Measurements from ENCODE around the gene CDIP1.

CDIP1 gene

GRCh38 chr16:4519274-4520058 lies 19.1 kb downstream of the CDIP1 start:
- H2BK120ac ChIP-seq (ENCODE audit: insufficient read depth, low read length, poor library complexity) = no peak overlapping the region
- H3K4me2 ChIP-seq (ENCODE audit: low read length) = no peak overlapping the region
- no peaks in the 10 kb centered on the region for H3K79me2 ChIP-seq (ENCODE audit: control insufficient read depth, insufficient read depth, low read length, poor library complexity)
- H4K91ac ChIP-seq (ENCODE audit: low read depth, low read length) = no peak overlapping the region
- H3K4ac ChIP-seq (ENCODE audit: low read depth, low read length) = no peak overlapping the region
- H4K12ac ChIP-seq (ENCODE audit: low read depth, low read length) = no peak overlapping the region
- H2BK12ac ChIP-seq (ENCODE audit: low read length) = no peak overlapping the region
- H3K27me3 ChIP-seq (ENCODE audit: insufficient read depth, low read length) = no peaks in the 10 kb centered on the region
- no peak overlapping the region for H2BK5ac ChIP-seq (ENCODE audit: low read depth, low read length, poor library complexity)
- no peak for DNase-seq
- no peaks in the 10 kb centered on the region for H3K9me3 ChIP-seq (ENCODE audit: insufficient read depth, low read depth, low read length)
- H2AK5ac ChIP-seq (ENCODE audit: low read length) = no peak overlapping the region
- no peak overlapping the region for H3K9ac ChIP-seq (ENCODE audit: low read length)
- H3K79me1 ChIP-seq (ENCODE audit: low read length) = no peaks in the 10 kb centered on the region
- H3K4me3 ChIP-seq (ENCODE audit: low read depth, low read length) = no peak overlapping the region
- no peak overlapping the region for H4K8ac ChIP-seq (ENCODE audit: low read depth, low read length)
- no peaks in the 10 kb centered on the region for H3K4me1 ChIP-seq (ENCODE audit: control insufficient read depth in 1 of 2, insufficient read depth in 2 of 2, low read length in 2 of 2)
- H3K14ac ChIP-seq (ENCODE audit: low read length) = no peak overlapping the region
- H3K23ac ChIP-seq (ENCODE audit: low read length) = no peak overlapping the region
- no CpG with 5 or more reads among the region's 15 CpGs for WGBS (ENCODE audit: extremely low coverage, insufficient coverage, insufficient read length)
- no peak overlapping the region for H2AFZ ChIP-seq (ENCODE audit: insufficient read depth, low read length, poor library complexity)
- H3K27ac ChIP-seq (ENCODE audit: low read depth, low read length) = no peak overlapping the region
- no peak overlapping the region for H3K18ac ChIP-seq (ENCODE audit: low read length)
- H3K36me3 ChIP-seq (ENCODE audit: control insufficient read depth in 1 of 2, insufficient read depth in 2 of 2, low read length in 2 of 2) = peaks cover 0 to under 1% of the 10 kb centered on the region in 2 experiments

- peak in 1 of 2 donors; percentile 38 for DNase-seq
- no peak overlapping the region for H4K8ac ChIP-seq (ENCODE audit: low read depth, low read length)
- no peak overlapping the region for H3K9ac ChIP-seq (ENCODE audit: low read length)
- no peak overlapping the region for H2BK120ac ChIP-seq (ENCODE audit: insufficient read depth, low read length, poor library complexity)
- no peak overlapping the region for H3K23ac ChIP-seq (ENCODE audit: low read length)
- H3K79me1 ChIP-seq (ENCODE audit: low read length) = no peaks in the 10 kb centered on the region
- no peaks in the 10 kb centered on the region for H3K27me3 ChIP-seq (ENCODE audit: insufficient read depth, low read length)
- no peak overlapping the region for H3K4me2 ChIP-seq (ENCODE audit: low read length)
- H3K4ac ChIP-seq (ENCODE audit: low read depth, low read length) = no peak overlapping the region
- no peak overlapping the region for H2BK5ac ChIP-seq (ENCODE audit: low read depth, low read length, poor library complexity)
- no peak overlapping the region for H3K4me3 ChIP-seq (ENCODE audit: low read depth, low read length)
- H3K4me1 ChIP-seq (ENCODE audit: control insufficient read depth in 1 of 2, insufficient read depth in 2 of 2, low read length in 2 of 2) = no peaks in the 10 kb centered on the region
- no peak overlapping the region for H3K18ac ChIP-seq (ENCODE audit: low read length)
- H3K14ac ChIP-seq (ENCODE audit: low read length) = no peak overlapping the region
- WGBS (ENCODE audit: extremely low coverage, insufficient coverage, insufficient read length) = no CpG with 5 or more reads among the region's 12 CpGs
- H3K27ac ChIP-seq (ENCODE audit: low read depth, low read length) = no peak overlapping the region
- H2BK12ac ChIP-seq (ENCODE audit: low read length) = no peak overlapping the region
- H4K91ac ChIP-seq (ENCODE audit: low read depth, low read length) = no peak overlapping the region
- no peak overlapping the region for H4K12ac ChIP-seq (ENCODE audit: low read depth, low read length)
- H2AFZ ChIP-seq (ENCODE audit: insufficient read depth, low read length, poor library complexity) = no peak overlapping the region
- no peaks in the 10 kb centered on the region for H3K79me2 ChIP-seq (ENCODE audit: control insufficient read depth, insufficient read depth, low read length, poor library complexity)
- H2AK5ac ChIP-seq (ENCODE audit: low read length) = no peak overlapping the region
- H3K9me3 ChIP-seq (ENCODE audit: insufficient read depth, low read depth, low read length) = no peaks in the 10 kb centered on the region
- H3K36me3 ChIP-seq (ENCODE audit: control insufficient read depth in 1 of 2, insufficient read depth in 2 of 2, low read length in 2 of 2) = peaks cover 7 to 13% of the 10 kb centered on the region in 2 experiments
These were observed 20.5 kb downstream of the CDIP1 start for GRCh38 chr16:4517812-4518680.

- H3K14ac ChIP-seq (ENCODE audit: low read length) = no peak overlapping the region
- no peak overlapping the region for H4K8ac ChIP-seq (ENCODE audit: low read depth, low read length)
- peak in 1 of 2 donors; percentile 18 for DNase-seq
- H2BK5ac ChIP-seq (ENCODE audit: low read depth, low read length, poor library complexity) = no peak overlapping the region
- no peak overlapping the region for H2BK120ac ChIP-seq (ENCODE audit: insufficient read depth, low read length, poor library complexity)
- H3K79me2 ChIP-seq (ENCODE audit: control insufficient read depth, insufficient read depth, low read length, poor library complexity) = no peaks in the 10 kb centered on the region
- no peaks in the 10 kb centered on the region for H3K79me1 ChIP-seq (ENCODE audit: low read length)
- H2AFZ ChIP-seq (ENCODE audit: insufficient read depth, low read length, poor library complexity) = no peak overlapping the region
- H3K23ac ChIP-seq (ENCODE audit: low read length) = no peak overlapping the region
- H3K27ac ChIP-seq (ENCODE audit: low read depth, low read length) = no peak overlapping the region
- H4K91ac ChIP-seq (ENCODE audit: low read depth, low read length) = no peak overlapping the region
- no peak overlapping the region for H3K9ac ChIP-seq (ENCODE audit: low read length)
- no peaks in the 10 kb centered on the region for H3K27me3 ChIP-seq (ENCODE audit: insufficient read depth, low read length)
- peaks cover 0 to 4% of the 10 kb centered on the region in 2 experiments for H3K4me1 ChIP-seq (ENCODE audit: control insufficient read depth in 1 of 2, insufficient read depth in 2 of 2, low read length in 2 of 2)
- no CpG with 5 or more reads among the region's 5 CpGs for WGBS (ENCODE audit: extremely low coverage, insufficient coverage, insufficient read length)
- no peak overlapping the region for H3K4me3 ChIP-seq (ENCODE audit: low read depth, low read length)
- no peak overlapping the region for H3K4ac ChIP-seq (ENCODE audit: low read depth, low read length)
- no peak overlapping the region for H3K18ac ChIP-seq (ENCODE audit: low read length)
- H3K9me3 ChIP-seq (ENCODE audit: insufficient read depth, low read depth, low read length) = no peaks in the 10 kb centered on the region
- H3K4me2 ChIP-seq (ENCODE audit: low read length) = no peak overlapping the region
- no peak overlapping the region for H4K12ac ChIP-seq (ENCODE audit: low read depth, low read length)
- peaks cover 29 to 33% of the 10 kb centered on the region in 2 experiments for H3K36me3 ChIP-seq (ENCODE audit: control insufficient read depth in 1 of 2, insufficient read depth in 2 of 2, low read length in 2 of 2)
- no peak overlapping the region for H2AK5ac ChIP-seq (ENCODE audit: low read length)
- H2BK12ac ChIP-seq (ENCODE audit: low read length) = no peak overlapping the region
These were observed 22.9 kb downstream of the CDIP1 start for GRCh38 chr16:4515611-4516233.

- Histone ChIP-seq H2AK5ac (ENCODE audit: low read length) (no peak overlapping the region), H3K9ac (ENCODE audit: low read length) (no peak overlapping the region), H3K36me3 (ENCODE audit: control insufficient read depth in 1 of 2, insufficient read depth in 2 of 2, low read length in 2 of 2) (peaks cover 36 to 42% of the 10 kb centered on the region in 2 experiments), H2BK5ac (ENCODE audit: low read depth, low read length, poor library complexity) (no peak overlapping the region), H2AFZ (ENCODE audit: insufficient read depth, low read length, poor library complexity) (no peak overlapping the region), H3K27me3 (ENCODE audit: insufficient read depth, low read length) (no peaks in the 10 kb centered on the region), H3K4me3 (ENCODE audit: low read depth, low read length) (peak overlapping the region; percentile 41), H4K91ac (ENCODE audit: low read depth, low read length) (no peak overlapping the region), H3K23ac (ENCODE audit: low read length) (no peak overlapping the region), H4K8ac (ENCODE audit: low read depth, low read length) (no peak overlapping the region), H3K79me2 (ENCODE audit: control insufficient read depth, insufficient read depth, low read length, poor library complexity) (no peaks in the 10 kb centered on the region), H3K9me3 (ENCODE audit: insufficient read depth, low read depth, low read length) (no peaks in the 10 kb centered on the region), H3K18ac (ENCODE audit: low read length) (no peak overlapping the region), H3K27ac (ENCODE audit: low read depth, low read length) (no peak overlapping the region), H3K4me2 (ENCODE audit: low read length) (no peak overlapping the region), H3K4me1 (ENCODE audit: control insufficient read depth in 1 of 2, insufficient read depth in 2 of 2, low read length in 2 of 2) (peaks cover 0 to 5% of the 10 kb centered on the region in 2 experiments), H3K4ac (ENCODE audit: low read depth, low read length) (no peak overlapping the region), H2BK120ac (ENCODE audit: insufficient read depth, low read length, poor library complexity) (no peak overlapping the region), H3K14ac (ENCODE audit: low read length) (no peak overlapping the region), H2BK12ac (ENCODE audit: low read length) (no peak overlapping the region), H3K79me1 (ENCODE audit: low read length) (no peaks in the 10 kb centered on the region), H4K12ac (ENCODE audit: low read depth, low read length) (no peak overlapping the region)
- no peak for DNase-seq
- WGBS (ENCODE audit: extremely low coverage, insufficient coverage, insufficient read length) = no CpG with 5 or more reads among the region's 7 CpGs
These were observed 24.0 kb downstream of the CDIP1 start for GRCh38 chr16:4514606-4515005.
